Myocyte (in vitro differentiated cells): ENCODE data around the gene ZNF722. TPM values are rescaled to one million over a fixed set of nuclear protein-coding genes. Genes with fewer than 3 reads are reported as not detected.
"Not testable (repeated sequence)": the region's sequence is repeated elsewhere in the genome, so short reads cannot be mapped to it uniquely, and the experiment has no call there.

Experiments used
- DNase-seq: peaks from one replicate; pipeline ENCODE4 v3.0.0-alpha.2; 2012; ENCODE audit warnings: low read depth
- polyA plus RNA-seq: library from polyadenylated mRNA; unstranded; fragments of >200 nt; gene quantifications from one replicate; pipeline ENCODE4 v1.2.1, GENCODE V29; 2012; ENCODE audit warnings: missing spikeins
- total RNA-seq: library from RNA; depleted of rRNA; stranded (reverse); fragments of >200 nt; gene quantifications from 2 replicates; pipeline ENCODE4 v1.2.3, GENCODE V29; 2014

ZNF722 gene
- not detected in 2 replicates for total RNA-seq
- polyA plus RNA-seq = not detected

GRCh38 chr7:63998549-63998948 lies at the start of gene ZNF722:
Gene ZNF722, plus strand, starts transcription at chr7:63998849. Its CDS starts 113 bp downstream, at chr7:63998962.
- DNase-seq = no peak

- DNase-seq = no peak
Measured at GRCh38 chr7:63953181-63953580, 45.5 kb upstream of the ZNF722 start.

GRCh38 chr7:63968629-63969028 lies 30.0 kb upstream of the ZNF722 start:
- DNase-seq = no peak

- DNase-seq = not testable (repeated sequence)
Measured at GRCh38 chr7:64015496-64015895, 16.8 kb downstream of the ZNF722 start.

- no peak for DNase-seq
Measured at GRCh38 chr7:64035388-64035787, 36.7 kb downstream of the ZNF722 start.

- DNase-seq = no peak
Measured at GRCh38 chr7:64037095-64037494, 38.4 kb downstream of the ZNF722 start.

GRCh38 chr7:64045301-64046040 lies 46.8 kb downstream of the ZNF722 start, which contains the start of gene ZNF727:
Gene ZNF727, plus strand, starts transcription at chr7:64045434. Its CDS starts 188 bp downstream, at chr7:64045622.
- DNase-seq = no peak

GRCh38 chr7:64046041-64046389 lies 47.4 kb downstream of the ZNF722 start:
- DNase-seq = no peak

Other genes with a start within 250 kb of the ZNF722 start
- not detected in 2 replicates for gene ZNF727, start 46.6 kb downstream of the ZNF722 start, total RNA-seq
- gene ZNF735, start 208.4 kb downstream of the ZNF722 start, total RNA-seq = not detected in 2 replicates
- gene ZNF679, start 229.6 kb downstream of the ZNF722 start, total RNA-seq = not detected in 2 replicates